Measurements from ENCODE around the gene MBNL1.
"Not testable (repeated sequence)": the region's sequence is repeated elsewhere in the genome, so short reads cannot be mapped to it uniquely, and the experiment has no call there.

The MBNL1 gene

DNA sequence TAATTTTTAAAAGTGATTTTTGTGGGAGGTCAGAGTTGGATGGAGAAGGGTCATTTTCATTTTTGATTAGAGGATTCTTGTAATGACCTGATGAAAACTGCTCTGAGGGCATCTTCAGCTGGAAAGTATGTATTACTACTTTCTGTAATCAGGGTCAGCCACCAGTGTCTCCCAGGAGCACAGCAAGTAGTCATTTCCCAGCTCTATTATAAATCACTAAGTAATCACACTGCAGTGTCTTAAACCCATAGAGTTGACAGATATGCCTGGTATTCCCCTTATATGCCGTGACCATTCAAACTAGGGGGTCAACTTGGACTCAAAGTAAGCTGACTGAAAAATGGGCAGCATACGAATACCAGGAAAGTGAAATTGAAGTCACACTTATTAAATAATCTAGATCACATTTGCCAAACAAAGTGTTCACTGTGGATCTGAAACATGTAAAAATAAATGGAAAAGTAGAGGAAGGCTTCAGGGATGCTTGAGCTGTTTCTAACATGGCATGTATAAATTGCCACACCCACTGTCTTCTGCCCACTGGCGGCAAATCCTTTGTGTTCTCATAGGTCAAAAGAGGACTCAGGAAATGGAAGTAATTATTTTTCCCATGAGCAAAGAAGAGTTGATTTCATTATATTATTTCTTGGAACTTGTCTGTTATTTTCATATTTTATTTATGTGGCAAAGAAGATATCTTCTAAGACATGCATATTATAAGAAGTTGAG, 105.7 kb downstream of the MBNL1 start:
- DNase-seq, result no peak

DNA sequence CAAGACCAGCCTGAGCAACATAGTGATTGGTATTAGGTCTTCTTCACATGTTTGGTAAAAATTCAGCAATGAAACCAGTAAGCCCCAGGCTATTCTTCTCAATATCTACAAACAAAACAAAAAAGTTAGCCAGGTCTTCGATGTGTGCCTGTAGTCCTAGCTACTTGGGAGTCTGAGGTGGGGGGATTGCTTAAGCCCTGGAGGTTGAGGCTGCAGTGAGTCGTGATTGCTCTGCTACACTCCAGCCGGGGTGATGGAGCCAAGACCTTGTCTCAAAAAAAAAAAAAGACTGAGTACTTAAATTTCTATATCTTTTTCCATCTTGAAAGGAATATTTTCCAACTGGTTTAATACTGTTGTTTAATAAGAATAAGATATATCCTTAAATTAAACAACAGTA, 106.8 kb downstream of the MBNL1 start:
- no peak for DNase-seq

DNA sequence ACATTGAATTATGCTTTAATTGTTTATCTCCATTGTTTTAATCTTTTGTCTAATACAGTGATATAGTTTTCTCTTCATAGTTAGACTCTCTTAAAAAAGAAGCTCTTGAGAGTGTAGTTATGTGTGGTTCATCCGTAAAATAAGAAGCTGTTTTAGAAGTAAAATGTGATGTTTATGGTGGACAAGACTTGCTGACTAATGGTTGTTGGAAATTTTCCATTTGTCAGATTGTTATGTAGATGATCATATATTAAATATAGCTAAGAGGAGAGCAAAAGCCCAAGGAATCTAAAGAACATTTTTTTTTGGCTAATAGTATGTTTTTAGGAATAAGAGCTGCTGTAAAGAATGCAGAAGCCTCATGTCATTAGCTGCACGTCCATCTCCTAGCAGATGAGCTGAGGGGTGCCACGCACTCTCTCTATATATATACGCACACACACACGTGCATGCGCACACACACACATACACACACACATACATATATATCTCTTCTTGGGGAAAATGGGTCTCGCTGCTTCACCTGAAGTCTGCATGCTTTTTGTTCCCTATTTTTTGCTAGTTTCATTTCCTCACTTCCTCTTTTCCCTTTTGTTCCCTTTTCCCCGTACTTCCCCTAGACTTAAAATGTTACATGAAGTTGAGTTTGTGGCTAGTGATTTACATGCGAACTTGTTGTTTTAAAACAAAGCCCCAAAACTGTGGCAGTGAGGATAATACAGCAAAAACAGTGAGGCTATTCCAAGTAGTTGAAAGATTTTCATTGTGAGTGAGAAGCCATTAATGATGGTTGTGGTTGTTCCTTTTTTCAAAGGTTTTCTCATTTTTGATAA, 107.8 kb downstream of the MBNL1 start:
- DNase-seq, result peak in 10 of 56 donors; percentile 4 to 25 (median 17)

DNA sequence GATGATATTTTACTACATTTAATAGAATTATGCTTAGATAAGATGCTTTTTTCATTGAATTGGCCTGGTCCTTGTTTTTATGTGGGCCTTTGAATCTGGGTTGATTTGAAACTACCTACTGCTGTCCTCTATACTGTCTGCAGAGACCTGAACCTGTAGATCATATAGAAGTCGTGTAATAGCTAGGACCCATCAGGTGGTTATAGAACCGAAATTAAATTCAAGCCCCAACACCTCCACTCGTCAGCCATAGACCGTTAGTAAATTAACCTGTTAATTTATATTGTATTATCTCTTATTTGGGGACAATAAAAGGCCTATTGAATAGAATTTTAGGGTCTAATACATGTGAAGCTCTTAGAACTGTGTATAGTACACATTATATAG, 108.4 kb downstream of the MBNL1 start:
- no peak for DNase-seq

DNA sequence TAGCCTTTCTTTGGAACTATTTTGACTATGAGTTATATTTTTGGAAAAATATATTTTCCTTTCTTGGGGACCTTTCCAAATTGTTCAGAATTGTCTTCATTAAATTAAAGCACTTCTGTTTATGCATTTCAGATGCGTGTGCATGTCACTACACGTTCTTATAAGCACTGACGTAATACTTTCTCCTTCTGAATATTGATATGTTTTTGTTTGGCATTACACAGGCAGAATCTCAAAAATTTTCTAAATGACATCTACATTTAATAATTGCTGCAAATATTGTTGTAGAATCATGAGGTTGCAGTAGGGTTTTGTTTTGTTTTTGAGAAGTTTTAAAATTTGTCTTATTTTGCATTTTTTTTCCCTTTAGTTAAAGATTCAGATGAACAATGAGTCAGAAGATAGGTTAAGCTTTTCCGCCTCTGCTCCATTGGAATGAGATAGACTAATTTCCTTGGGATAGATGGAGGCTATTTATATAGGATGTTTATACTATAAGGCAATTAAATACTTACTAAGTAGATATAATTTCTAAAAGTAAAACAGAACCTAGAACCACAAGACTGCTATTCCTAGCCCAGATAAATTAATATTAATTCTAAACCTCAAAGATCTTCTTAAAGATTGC, 110.8 kb downstream of the MBNL1 start:
- DNase-seq, result no peak

DNA sequence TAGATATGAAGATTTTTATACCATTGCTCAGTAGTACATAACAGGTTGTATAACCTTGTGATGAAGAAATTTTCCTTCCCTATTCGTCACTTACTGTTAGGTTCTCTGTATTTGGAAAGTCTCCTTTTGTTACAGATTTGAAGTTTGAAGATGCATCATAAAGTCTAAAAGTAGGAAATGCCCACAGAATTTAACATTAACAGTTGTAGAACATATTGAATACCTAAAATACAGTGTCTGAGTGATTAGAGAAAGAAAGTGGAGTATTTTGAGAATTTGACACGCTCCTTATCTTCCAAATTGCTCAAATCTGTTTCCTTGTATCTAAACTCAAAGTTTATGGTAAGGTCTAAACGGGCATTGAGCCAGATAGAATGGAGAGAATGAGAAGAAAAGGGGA, 111.3 kb downstream of the MBNL1 start:
- DNase-seq, result no peak

DNA sequence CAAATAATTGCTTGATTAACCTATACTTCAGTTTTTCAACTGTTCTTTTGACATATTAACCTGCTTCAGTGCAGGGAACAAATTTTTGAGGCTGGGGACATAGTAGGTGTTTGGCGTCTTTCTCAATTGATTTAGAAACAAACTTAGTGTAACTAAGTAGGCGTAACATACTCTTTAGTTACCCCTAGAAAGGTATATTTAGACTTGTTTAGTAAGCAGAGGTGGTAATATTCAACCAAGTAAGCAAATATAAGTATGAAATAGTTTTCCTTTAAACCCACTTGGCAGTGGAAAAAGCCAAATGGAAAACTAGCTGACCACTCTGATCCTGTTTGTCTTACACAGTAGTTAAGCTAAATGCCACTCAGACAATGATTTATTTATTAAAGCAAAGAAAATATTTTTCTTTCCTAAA, 113.2 kb downstream of the MBNL1 start:
- DNase-seq, result no peak

DNA sequence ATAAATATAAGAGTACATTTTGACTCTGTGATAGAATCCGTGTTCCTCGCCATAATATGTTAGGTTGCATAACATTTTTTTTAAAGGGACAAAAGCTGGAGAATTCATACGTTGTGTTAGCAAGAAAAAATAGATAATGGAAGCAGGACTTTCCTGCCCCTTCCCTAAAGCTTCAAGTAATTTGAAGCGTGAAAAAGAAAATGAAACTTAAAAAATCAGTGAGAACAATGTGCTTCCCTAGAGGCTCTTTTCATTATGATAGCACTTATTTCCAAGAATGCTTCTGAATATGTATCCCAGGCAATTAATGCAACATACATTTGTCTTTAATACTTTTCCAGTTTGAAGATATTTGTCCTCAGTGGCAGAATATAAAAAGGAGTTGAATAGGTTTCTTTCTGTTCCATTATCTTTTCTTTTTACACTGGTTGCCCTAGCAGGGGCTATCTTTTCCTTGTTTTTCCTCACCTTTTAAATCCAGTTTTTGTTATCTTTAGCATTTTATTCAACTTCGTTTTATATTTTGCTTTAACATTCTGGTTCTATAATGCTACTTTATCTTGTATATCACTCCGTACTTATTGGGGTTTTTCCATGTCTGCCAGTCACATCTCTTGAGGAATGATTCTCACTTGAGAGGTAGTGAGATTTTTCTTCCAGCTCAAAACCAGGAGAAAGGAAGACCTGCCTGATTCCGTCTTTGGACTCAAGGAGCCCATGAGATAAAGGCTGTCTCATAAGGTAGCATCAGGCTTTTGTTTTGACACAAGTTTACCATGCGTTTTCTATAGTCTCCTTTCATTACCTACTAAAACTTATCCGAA, 113.8 kb downstream of the MBNL1 start:
- no peak for DNase-seq

DNA sequence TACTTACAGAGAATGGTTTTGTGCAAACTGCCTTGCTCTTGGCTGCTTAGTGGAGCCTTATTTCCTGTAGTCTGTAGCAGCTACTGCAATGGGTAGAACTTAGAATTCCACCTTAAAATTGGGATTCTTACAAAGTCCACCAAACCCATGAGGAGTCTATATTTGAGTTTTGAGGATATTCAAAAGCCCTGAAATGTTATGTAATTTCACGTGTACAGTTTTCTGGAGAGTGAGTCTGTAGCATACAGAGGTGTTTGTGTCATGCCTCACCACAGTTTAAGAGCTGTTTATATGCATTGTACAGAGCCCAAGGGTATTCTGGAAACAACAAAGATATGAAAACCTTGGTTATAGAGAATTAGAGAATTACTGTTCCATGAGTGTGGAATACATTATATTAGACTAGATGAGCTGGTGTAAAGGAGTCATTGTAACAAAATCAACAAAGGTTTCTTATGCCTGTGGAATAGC, 114.4 kb downstream of the MBNL1 start:
- no peak for DNase-seq

DNA sequence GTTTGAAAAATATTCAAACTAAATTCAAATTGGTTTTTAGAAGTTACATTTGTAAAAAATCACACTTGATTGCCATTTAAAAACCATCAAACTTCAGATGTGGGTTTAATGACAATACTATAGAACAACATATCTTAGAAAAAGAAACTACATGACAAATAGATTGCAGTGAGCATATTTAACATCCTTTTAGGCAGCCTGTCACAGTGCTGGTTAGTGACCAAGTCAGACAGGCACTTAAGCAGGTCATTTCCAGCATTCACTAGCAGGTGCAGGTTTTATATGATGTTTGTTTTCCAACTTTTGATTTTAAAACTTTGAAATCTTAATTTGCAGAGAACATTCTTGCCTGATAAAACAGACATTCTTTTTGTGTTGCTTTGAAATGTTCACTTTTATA, 115.7 kb downstream of the MBNL1 start:
- no peak for DNase-seq

DNA sequence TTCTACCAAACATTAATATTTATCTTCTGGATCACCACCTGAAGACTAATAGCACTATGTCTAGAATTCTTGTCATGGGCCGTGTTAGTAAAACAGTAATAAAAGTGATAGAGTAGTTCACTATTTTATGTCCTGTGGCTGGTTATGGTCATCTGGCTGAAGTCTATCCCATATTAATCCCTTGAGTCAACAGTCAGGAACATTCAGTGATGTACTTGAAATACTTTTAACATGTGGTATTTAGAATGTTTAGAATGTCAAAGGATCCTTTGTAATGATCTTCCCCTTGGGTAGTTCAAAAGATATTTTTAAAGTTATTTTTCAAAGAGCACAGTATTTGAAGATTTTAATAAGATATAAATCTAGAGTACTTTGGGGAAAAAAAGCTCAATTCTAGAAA, 117.0 kb downstream of the MBNL1 start:
- no peak for DNase-seq

DNA sequence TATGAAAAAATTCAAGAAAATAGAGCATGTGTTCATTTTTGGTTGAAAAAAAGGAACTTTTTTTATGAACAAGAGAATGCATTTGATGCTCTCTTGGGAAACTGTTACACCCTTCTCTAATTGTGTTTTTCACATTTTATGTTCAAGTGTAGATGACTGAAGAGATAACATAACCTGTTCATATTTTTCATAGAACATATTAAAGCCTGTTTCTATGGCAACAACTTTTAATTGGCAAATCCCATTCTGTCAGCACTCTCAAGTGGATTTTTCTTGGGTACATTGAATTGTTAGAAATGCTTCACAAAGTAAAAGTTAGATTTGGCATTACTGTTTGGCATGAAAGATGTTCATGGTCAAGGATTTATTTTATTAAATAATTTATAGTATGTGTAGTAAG, 117.5 kb downstream of the MBNL1 start:
- DNase-seq, result no peak

DNA sequence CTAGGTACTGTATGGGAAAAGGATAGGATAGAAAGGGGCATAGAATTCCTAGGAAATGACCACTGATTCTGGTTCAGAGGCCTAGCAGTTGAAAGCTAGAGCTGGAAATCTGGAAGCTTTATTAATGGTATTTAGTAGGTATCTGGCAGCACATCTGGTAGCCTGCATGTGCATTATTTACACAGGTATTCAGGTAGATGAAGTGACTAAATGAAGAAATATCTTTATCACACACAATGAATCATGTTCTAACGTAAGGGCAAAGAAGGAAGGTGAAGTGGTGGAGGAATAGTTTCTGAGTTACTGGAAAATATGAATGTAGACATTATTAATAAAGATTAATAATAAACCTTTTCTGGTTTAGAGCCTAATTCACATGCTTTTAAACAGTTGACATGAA, 119.9 kb downstream of the MBNL1 start:
- no peak for DNase-seq

DNA sequence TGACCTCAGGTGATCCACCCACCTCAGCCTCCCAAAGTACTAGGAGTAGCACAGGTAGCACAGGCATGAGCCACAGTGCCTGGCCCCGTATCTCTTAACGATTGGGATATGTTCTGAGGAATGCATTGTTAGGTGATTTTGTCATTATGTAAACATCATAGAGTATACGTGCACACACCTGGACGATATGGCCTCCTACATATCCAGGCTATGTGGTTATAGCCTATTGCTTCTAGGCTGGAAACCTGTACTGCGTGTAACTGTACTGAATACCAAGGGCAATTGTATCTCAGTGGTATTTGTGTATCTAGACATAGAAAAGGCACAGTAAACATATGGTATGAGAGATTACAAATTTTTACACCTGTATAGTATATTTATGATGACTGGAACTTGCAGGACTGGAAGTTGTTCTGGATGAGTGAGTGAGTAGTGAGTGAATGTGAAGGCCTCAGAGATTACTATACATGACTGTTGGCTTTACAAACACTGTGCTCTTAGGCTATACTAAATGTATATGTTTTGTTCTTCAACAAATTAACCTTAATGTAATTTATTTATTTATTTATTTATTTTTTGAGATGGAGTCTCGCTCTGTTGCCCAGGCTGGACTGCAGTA, 120.7 kb downstream of the MBNL1 start:
- no peak for DNase-seq

DNA sequence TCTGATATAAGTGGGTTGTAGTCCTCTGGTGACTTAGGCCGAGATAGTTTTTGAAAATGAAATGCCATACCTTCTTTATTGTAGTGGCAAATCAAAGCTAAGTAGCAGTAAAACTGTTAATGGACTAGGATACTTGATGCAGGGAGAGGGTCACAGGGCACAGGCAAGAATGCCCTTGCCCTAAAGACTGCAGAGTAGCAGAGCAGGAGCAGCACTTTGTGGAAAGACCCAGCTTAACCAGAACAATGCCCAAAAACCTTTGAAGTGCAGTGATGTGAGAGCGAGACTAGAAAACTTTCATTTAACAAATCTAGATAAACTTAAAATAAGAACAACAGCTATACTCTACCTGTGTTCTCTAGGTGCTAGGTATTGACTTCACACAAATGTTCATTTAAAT, 121.9 kb downstream of the MBNL1 start:
- no peak for DNase-seq

DNA sequence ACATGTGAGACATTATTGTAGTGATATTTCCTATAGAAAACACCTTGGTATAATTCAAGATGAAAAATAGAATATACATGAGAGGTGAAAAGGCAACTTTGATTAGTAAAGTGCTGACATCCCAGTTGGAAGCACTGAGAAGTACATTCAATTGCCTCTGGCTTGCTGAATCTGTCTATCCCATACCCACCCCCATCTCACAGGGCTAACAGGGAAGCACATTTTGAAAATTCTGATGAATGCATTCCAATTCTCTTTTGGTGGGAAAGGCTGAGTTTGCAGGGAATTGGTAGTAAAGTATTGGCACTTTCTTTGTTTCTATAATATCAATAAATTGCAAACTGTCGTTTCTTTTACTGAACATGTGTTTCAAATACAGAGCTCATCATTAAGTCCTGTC, 122.9 kb downstream of the MBNL1 start:
- DNase-seq, result no peak

DNA sequence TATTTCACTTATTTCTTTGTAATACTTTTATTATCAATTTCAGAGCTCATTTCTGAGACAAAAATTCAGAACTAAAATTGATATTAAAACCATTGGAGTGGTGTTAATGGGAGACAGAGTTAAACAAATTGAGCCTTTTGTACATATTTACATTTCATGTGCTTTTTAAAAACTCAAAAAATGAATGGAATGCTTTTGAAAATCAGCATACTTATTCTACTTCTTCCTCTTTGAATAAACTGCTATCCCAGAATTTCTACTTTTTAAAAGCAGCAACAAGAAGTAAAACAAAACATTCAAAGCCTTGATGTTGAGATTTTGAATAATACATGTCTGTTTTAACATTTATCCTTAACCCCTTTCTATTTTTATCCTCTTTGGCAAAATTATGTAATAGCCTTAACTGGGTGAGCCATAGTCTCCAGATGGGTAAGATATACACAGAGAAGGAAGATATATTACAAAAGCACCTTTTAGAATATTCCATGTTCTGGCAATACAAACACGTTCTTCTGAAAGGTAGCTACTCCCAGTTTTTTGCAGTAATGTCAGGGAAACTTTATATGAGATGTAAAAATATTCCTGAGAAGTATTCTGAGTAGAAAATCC, 123.6 kb downstream of the MBNL1 start:
- no peak for DNase-seq

DNA sequence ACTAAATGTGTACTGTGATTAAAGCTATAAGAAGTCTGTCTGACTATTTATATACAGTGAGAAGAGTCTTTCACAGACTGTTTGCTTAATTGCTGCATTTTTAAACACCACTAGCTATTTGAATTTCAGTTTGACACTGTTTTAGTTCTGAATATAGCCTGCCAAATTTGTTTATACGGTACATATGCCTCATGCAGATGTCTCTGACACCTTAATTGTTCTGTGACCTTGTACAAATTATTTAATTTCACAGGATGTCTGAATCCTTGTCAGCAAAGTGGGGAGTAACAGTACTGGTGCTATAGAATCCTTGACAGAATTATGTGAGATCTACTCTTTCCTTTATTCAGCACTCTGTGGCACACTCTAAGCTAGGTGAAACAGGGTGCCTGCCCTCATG, 125.5 kb downstream of the MBNL1 start:
- no peak for DNase-seq

DNA sequence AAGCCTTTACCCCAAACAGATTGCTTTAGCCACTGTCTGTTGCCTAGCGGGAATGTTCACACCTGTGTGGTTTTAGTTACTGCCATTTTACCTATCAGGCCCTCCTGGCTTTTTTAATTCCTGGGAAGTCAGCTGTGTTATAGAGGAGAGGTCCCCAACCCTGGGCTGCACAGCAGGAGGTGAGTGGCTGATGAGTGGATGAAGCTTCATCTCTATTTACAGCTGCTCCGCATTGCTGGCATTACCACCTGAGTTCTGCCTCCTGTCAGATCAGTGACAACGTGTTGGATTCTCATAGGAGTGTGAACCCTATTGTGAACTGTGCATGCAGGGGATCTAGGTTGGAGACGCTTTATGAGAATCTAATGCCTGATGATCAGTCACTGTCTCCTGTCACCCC, 127.0 kb downstream of the MBNL1 start:
- no peak for DNase-seq

DNA sequence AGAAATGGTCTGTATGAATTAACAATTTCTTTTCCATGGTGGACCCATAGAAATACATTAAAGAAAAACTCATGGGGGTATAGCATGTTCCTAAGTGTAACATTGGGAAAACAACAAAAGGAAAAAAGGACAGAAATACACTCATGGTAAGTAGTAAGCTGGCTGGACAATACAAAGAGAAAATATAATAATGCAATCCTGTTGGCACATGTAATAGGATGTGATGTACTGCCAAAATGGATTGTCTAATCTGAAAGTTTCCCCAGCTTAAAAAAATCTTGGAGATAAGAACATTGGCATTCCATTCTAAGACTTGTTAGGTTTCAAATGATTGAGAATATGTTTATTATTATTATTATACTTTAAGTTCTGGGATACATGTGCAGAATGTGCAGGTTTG, 128.1 kb downstream of the MBNL1 start:
- DNase-seq, result no peak

DNA sequence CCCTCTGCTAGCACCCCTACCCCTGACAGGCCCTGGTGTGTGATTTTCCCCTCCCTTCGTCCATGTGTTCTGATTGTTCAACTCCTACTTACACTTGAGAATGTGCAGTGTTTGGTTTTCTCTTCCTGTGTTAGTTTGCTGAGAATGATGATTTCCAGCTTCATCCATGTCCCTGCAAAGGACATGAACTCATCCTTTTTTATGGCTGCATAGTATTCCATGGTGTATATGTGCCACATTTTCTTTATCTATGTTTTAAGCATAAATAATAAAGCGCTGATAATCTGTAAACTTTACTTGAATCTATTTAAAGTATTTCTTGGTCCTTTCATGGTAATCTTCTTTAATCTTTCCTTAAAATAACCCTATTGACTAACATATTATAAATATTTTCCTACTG, 128.6 kb downstream of the MBNL1 start:
- DNase-seq, result not testable (repeated sequence)
